Fibroblast of pulmonary artery (primary cell): Measurements from ENCODE around the gene ZNF438.
"Not testable (repeated sequence)": the region's sequence is repeated elsewhere in the genome, so short reads cannot be mapped to it uniquely, and the experiment has no call there.

Source experiments
- DNase-seq: peaks from one replicate; pipeline ENCODE4 v3.0.0-alpha.2; 2010; ENCODE audit warnings: low read depth
- H3K4me3 ChIP-seq: replicated peaks from 2 replicates; pipeline ENCODE4 v1.5.1; 2011; ENCODE audit warnings: low read depth, mild to moderate bottlenecking, control low read depth, low read length, moderate library complexity
- TF ChIP-seq, protein P1 (sequence below): IDR thresholded peaks from 2 replicates; pipeline ENCODE4 v1.5.1; 2011; ENCODE audit warnings: mild to moderate bottlenecking, control low read depth, low read length, inconsistent platforms; ENCODE audit errors: missing control alignments

ZNF438 gene

GRCh38 chr10:30944005-30944404, 87.7 kb downstream of the ZNF438 start:
- TF ChIP-seq, protein P1, sequence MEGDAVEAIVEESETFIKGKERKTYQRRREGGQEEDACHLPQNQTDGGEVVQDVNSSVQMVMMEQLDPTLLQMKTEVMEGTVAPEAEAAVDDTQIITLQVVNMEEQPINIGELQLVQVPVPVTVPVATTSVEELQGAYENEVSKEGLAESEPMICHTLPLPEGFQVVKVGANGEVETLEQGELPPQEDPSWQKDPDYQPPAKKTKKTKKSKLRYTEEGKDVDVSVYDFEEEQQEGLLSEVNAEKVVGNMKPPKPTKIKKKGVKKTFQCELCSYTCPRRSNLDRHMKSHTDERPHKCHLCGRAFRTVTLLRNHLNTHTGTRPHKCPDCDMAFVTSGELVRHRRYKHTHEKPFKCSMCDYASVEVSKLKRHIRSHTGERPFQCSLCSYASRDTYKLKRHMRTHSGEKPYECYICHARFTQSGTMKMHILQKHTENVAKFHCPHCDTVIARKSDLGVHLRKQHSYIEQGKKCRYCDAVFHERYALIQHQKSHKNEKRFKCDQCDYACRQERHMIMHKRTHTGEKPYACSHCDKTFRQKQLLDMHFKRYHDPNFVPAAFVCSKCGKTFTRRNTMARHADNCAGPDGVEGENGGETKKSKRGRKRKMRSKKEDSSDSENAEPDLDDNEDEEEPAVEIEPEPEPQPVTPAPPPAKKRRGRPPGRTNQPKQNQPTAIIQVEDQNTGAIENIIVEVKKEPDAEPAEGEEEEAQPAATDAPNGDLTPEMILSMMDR = no peak
- no peak for DNase-seq
- no peak overlapping the region for H3K4me3 ChIP-seq

GRCh38 chr10:30943451-30943850, 88.2 kb downstream of the ZNF438 start:
- DNase-seq = no peak
- H3K4me3 ChIP-seq = no peak overlapping the region
- TF ChIP-seq, protein P1 = no peak

GRCh38 chr10:30940256-30940655, 91.4 kb downstream of the ZNF438 start:
- DNase-seq = peak; percentile 19
- TF ChIP-seq, protein P1 = no peak
- no peak overlapping the region for H3K4me3 ChIP-seq

GRCh38 chr10:30939643-30940251, 91.9 kb downstream of the ZNF438 start:
- no peak for DNase-seq

DNA sequence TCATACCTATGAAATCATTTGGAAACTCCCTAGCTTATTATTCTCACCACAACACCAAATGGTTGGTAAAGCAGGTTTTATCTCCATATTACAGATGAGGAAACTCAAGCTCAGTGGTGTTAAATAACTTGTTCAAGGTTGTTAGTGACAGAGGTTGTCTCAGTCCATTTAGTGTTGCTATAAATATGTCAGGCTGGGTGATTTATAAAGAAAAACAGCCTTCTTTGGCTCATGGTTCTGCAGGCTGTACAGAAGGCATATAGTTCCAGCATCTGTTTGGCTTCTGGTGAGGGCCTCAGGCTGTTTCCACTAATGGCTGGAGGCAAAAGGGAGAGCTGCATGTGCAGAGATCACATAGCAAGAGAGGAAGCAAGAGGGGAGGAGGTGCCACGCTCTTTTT, 96.6 kb downstream of the ZNF438 start:
- TF ChIP-seq, protein P1 = no peak
- no peak overlapping the region for H3K4me3 ChIP-seq
- no peak for DNase-seq

More at GRCh38 chr10:30939643-30940251, 91.9 kb downstream of the ZNF438 start:
- TF ChIP-seq, protein P1 = no peak
- no peak overlapping the region for H3K4me3 ChIP-seq

- no peak for DNase-seq
- TF ChIP-seq, protein P1 = no peak
- H3K4me3 ChIP-seq = no peak overlapping the region
Observed at GRCh38 chr10:30931094-30931493, 100.6 kb downstream of the ZNF438 start.

DNA sequence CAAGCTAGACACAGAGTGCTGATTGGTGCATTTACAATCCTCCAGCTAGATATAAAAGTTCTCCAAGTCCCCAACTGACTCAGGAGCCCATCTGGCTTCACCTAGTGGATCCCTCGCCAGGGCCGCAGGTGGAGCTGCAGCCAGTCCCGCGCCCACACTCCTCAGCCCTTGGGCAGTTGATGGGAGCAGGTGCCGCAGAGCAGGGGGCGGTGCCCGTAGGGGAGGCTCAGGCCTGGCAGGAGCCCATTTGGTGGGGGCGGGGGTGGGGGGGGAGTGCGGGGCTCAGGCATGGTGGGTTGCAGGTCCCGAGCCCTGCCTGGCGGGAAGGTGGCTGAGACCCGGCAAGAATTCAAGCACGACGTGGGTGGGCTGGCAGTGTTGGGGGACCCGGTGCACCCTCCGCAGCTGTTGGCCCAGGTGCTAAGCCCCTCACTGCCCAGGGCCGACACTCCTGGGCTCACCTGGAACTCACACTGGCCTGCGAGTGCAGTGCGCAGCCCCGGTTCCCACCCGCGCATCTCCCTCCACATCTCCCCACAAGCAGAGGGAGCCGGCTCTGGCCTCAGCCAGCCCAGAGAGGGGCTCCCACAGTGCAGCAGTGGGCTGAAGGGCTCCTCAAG, 101.7 kb downstream of the ZNF438 start:
- DNase-seq = no peak
- TF ChIP-seq, protein P1 = no peak
- H3K4me3 ChIP-seq = no peak overlapping the region

DNA sequence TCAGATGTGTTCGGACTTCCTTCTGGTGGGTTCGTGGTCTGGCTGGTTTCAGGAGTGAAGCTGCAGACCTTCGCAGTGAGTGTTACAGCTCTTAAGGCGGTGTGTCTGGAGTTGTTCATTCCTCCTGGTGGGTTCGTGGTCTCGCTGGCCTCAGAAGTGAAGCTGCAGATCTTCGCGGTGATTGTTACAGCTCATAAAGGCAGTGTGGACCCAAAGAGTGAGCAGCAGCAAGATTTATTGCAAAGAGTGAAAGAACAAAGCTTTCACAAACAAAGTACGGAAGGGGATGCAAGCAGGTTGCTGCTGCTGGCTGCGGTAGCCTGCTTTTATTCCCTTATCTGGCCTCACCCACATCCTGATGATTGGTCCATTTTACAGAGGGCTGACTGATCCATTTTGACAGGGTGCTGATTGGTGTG, 102.3 kb downstream of the ZNF438 start:
- not testable (repeated sequence) for H3K4me3 ChIP-seq, DNase-seq
